H9 (cell line): ENCODE results near the gene PHACTR1. TPM values are rescaled to one million over a fixed set of nuclear protein-coding genes. Genes with fewer than 3 reads are reported as not detected.

ENCODE experiments used
- DNase-seq: peaks from one replicate; pipeline ENCODE4 v3.0.0-alpha.2; 2017
- H2AFZ ChIP-seq: one replicate; pipeline ENCODE4 v1.6.1; 2013; ENCODE audit warnings: mild to moderate bottlenecking, low read length, control low read depth, moderate library complexity
- H2AK5ac ChIP-seq: 2 replicates; pipeline ENCODE4 v1.6.1; 2013; ENCODE audit warnings: low read length, control low read depth, mixed read lengths; ENCODE audit not compliant: insufficient read length
- H2BK120ac ChIP-seq: one replicate; pipeline ENCODE4 v1.6.1; 2013; ENCODE audit warnings: low read depth, mild to moderate bottlenecking, low read length, control low read depth, inconsistent platforms; ENCODE audit not compliant: poor library complexity, severe bottlenecking
- H2BK12ac ChIP-seq: 2 replicates; pipeline ENCODE4 v1.6.1; 2013; ENCODE audit warnings: low read length, control low read depth, mixed read lengths, low read depth; ENCODE audit not compliant: insufficient read length
- H2BK15ac ChIP-seq: 2 replicates; pipeline ENCODE4 v1.6.1; 2013; ENCODE audit warnings: low read depth, low read length, control low read depth
- H2BK20ac ChIP-seq: one replicate; pipeline ENCODE4 v1.6.1; 2013; ENCODE audit warnings: low read depth, mild to moderate bottlenecking, low read length, control low read depth, inconsistent platforms; ENCODE audit not compliant: poor library complexity, severe bottlenecking
- H2BK5ac ChIP-seq: 2 replicates; pipeline ENCODE4 v1.6.1; 2013; ENCODE audit warnings: low read length, control low read depth, mixed read lengths; ENCODE audit not compliant: insufficient read length
- H3K14ac ChIP-seq: 2 replicates; pipeline ENCODE4 v1.6.1; 2013; ENCODE audit warnings: low read length, control low read depth; ENCODE audit not compliant: insufficient read depth
- H3K18ac ChIP-seq: 2 replicates; pipeline ENCODE4 v1.6.1; 2013; ENCODE audit warnings: low read depth, mild to moderate bottlenecking, mixed read lengths, low read length, control low read depth; ENCODE audit not compliant: insufficient read length
- H3K23ac ChIP-seq: 2 replicates; pipeline ENCODE4 v1.6.1; 2013; ENCODE audit warnings: low read length, control low read depth, mixed read lengths, low read depth; ENCODE audit not compliant: insufficient read length
- H3K23me2 ChIP-seq: 2 replicates; pipeline ENCODE4 v1.6.1; 2013; ENCODE audit warnings: low read depth, mild to moderate bottlenecking, mixed read lengths, low read length, control low read depth; ENCODE audit not compliant: insufficient read length, poor library complexity, severe bottlenecking
- H3K27ac ChIP-seq: 2 replicates; pipeline ENCODE4 v1.5.1; 2013; ENCODE audit warnings: low read length, control low read depth, mixed read lengths, low read depth; ENCODE audit not compliant: insufficient read length
- H3K27me3 ChIP-seq: 2 replicates; pipeline ENCODE4 v1.6.1; 2013; ENCODE audit warnings: low read length, control low read depth, inconsistent platforms; ENCODE audit not compliant: insufficient read depth
- H3K4ac ChIP-seq: 2 replicates; pipeline ENCODE4 v1.6.1; 2013; ENCODE audit warnings: low read depth, mild to moderate bottlenecking, control low read depth, inconsistent platforms, low read length, moderate library complexity
- H3K4me1 ChIP-seq: 2 replicates; pipeline ENCODE4 v1.6.1; 2013; ENCODE audit warnings: low read length, control low read depth, inconsistent platforms; ENCODE audit not compliant: insufficient read depth
- H3K4me2 ChIP-seq: 2 replicates; pipeline ENCODE4 v1.6.1; 2013; ENCODE audit warnings: low read length, control low read depth, mixed read lengths; ENCODE audit not compliant: insufficient read length, insufficient read depth
- H3K56ac ChIP-seq: 2 replicates; pipeline ENCODE4 v1.6.1; 2013; ENCODE audit warnings: low read depth, mild to moderate bottlenecking, mixed read lengths, low read length, control low read depth; ENCODE audit not compliant: insufficient read length
- H3K79me1 ChIP-seq: 2 replicates; pipeline ENCODE4 v1.6.1; 2013; ENCODE audit warnings: low read depth, mild to moderate bottlenecking, moderate library complexity, low read length, control low read depth, inconsistent platforms; ENCODE audit not compliant: insufficient read depth, poor library complexity, severe bottlenecking
- H3K79me2 ChIP-seq: 2 replicates; pipeline ENCODE4 v1.6.1; 2013; ENCODE audit warnings: low read length, control low read depth, inconsistent platforms; ENCODE audit not compliant: insufficient read depth
- H3K9ac ChIP-seq: 2 replicates; pipeline ENCODE4 v1.6.1; 2013; ENCODE audit warnings: low read length, control low read depth, mixed read lengths; ENCODE audit not compliant: insufficient read length; ENCODE audit errors: extremely low read depth
- H3K9me3 ChIP-seq: one replicate; pipeline ENCODE4 v1.6.1; 2013; ENCODE audit warnings: low read depth, low read length, inconsistent platforms; ENCODE audit not compliant: control insufficient read depth
- H3T11ph ChIP-seq: one replicate; pipeline ENCODE4 v1.6.1; 2013; ENCODE audit warnings: mild to moderate bottlenecking, low read length, control low read depth, inconsistent platforms
- H4K20me1 ChIP-seq: one replicate; pipeline ENCODE4 v1.6.1; 2013; ENCODE audit not compliant: control insufficient read depth, insufficient read length, insufficient read depth
- H4K5ac ChIP-seq: 2 replicates; pipeline ENCODE4 v1.6.1; 2013; ENCODE audit warnings: low read depth, mild to moderate bottlenecking, mixed read lengths, low read length, control low read depth; ENCODE audit not compliant: insufficient read length
- H4K8ac ChIP-seq: replicated peaks from 2 replicates; pipeline ENCODE4 v1.6.1; 2013; ENCODE audit warnings: low read length, control low read depth, mixed read lengths, low read depth; ENCODE audit not compliant: insufficient read length
- H4K91ac ChIP-seq: 2 replicates; pipeline ENCODE4 v1.6.1; 2013; ENCODE audit warnings: low read depth, mild to moderate bottlenecking, moderate library complexity, mixed read lengths, low read length, control low read depth; ENCODE audit not compliant: insufficient read length
- H3K27ac Mint-ChIP-seq, 3 experiments: 2 replicates in 2 of 3; 3 replicates in 1 of 3; pipeline ENCODE4 v1.8.0; 2020 to 2021; ENCODE audit warnings: mixed read lengths in 3 of 3, mild to moderate bottlenecking in 1 of 3, moderate library complexity in 1 of 3
- H3K27me3 Mint-ChIP-seq: 2 replicates; pipeline ENCODE4 v1.8.0; 2021; ENCODE audit warnings: low read depth, mild to moderate bottlenecking, moderate library complexity, mixed read lengths
- H3K36me3 Mint-ChIP-seq, 3 experiments: 2 replicates in 2 of 3; 3 replicates in 1 of 3; pipeline ENCODE4 v1.8.0; 2020 to 2021; ENCODE audit warnings: low read depth in 3 of 3, mixed read lengths in 3 of 3; ENCODE audit not compliant: insufficient read depth in 1 of 3
- H3K4me1 Mint-ChIP-seq, 2 experiments: 2 replicates each; pipeline ENCODE4 v1.8.0; 2020; ENCODE audit warnings: mixed read lengths in 2 of 2
- H3K4me3 Mint-ChIP-seq, 2 experiments: 2 replicates in 1 of 2; 3 replicates in 1 of 2; pipeline ENCODE4 v1.8.0; 2020 to 2021; ENCODE audit warnings: mild to moderate bottlenecking in 2 of 2, mixed read lengths in 2 of 2, moderate library complexity in 1 of 2
- H3K9me3 Mint-ChIP-seq, 2 experiments: 2 replicates in 1 of 2; 3 replicates in 1 of 2; pipeline ENCODE4 v1.8.0; 2020; ENCODE audit warnings: mild to moderate bottlenecking in 2 of 2, mixed read lengths in 2 of 2, moderate library complexity in 1 of 2
- WGBS: extraction: QIAGEN DNeasy Blood & Tissue Kit; methylation state at CpG from one replicate; pipeline ENCODE4 v1.1.7; 2013; ENCODE audit warnings: missing lambda C conversion rate, low lambda C conversion rate, mixed read lengths; ENCODE audit not compliant: insufficient read length; ENCODE audit errors: extremely low coverage; 5-methylcytosine and 5-hydroxymethylcytosine counted together
- total RNA-seq: library from RNA; stranded (reverse); gene quantifications from 2 replicates; pipeline ENCODE4 v1.2.1, GENCODE V29; 2021
- TF ChIP-seq, protein P1 (sequence below): fragments of 200-600 bp; sonication (generic); conservative IDR thresholded peaks from 3 replicates; pipeline ENCODE4 v1.8.0; 2021; ENCODE audit warnings: antibody characterized with exemption, mild to moderate bottlenecking

PHACTR1 gene
- total RNA-seq, 1 experiment from 2014 or later = 15.9 TPM

DNA sequence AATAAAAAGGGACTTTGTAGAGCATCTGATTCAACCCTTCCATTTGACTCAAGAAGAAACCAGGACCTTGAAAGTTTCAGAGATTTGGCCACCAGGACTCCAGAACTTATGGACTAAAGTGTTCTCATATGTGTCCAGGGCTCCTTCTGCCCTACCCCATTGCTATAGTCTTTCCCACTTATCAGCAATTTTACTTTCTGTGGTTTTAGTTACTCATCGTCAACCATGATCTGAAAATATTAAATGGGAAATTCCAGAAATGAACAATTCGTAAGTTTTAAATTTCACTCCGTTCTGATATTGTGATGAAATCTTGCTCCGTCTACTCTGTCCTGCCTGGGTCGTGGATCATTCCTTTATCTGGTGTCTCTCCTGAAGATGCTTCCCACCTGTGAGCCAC is 259.8 kb downstream of the PHACTR1 start:
- Histone ChIP-seq H3K18ac (no peak overlapping the region), H3K79me1 (no peaks in the 10 kb centered on the region), H2BK20ac (no peak overlapping the region), H3K23me2 (no peaks in the 10 kb centered on the region), H3K27me3 (no peaks in the 10 kb centered on the region), H2BK120ac (no peak overlapping the region), H3K4me2 (no peak overlapping the region), H2BK5ac (no peak overlapping the region), H3K79me2 (no peaks in the 10 kb centered on the region), H3K4ac (no peak overlapping the region), H4K8ac (no peak overlapping the region), H3K4me1 (no peaks in the 10 kb centered on the region), H3K9me3 (no peaks in the 10 kb centered on the region), H3K14ac (no peak overlapping the region), H4K20me1 (no peaks in the 10 kb centered on the region), H2BK15ac (no peak overlapping the region), H3T11ph (no peak overlapping the region), H2AK5ac (no peak overlapping the region), H2BK12ac (no peak overlapping the region), H3K27ac (no peak overlapping the region), H3K9ac (no peak overlapping the region), H2AFZ (no peak overlapping the region), H3K23ac (no peak overlapping the region), H4K5ac (no peak overlapping the region), H3K56ac (no peak overlapping the region), H4K91ac (no peak overlapping the region)
- Mint-ChIP-seq H3K27me3 (no peaks in the 10 kb centered on the region; the same call in 1 of the 2 replicates), H3K4me3 (no peak overlapping the region), H3K9me3 (no peaks in the 10 kb centered on the region), H3K27ac (no peak overlapping the region), H3K36me3 (peaks cover 0 to under 1% (median 0%) of the 10 kb centered on the region in 3 experiments; a peak in 1 of 7 replicates), H3K4me1 (no peaks in the 10 kb centered on the region; a peak in 1 of 4 replicates)
- DNase-seq = no peak
- TF ChIP-seq, protein P1, sequence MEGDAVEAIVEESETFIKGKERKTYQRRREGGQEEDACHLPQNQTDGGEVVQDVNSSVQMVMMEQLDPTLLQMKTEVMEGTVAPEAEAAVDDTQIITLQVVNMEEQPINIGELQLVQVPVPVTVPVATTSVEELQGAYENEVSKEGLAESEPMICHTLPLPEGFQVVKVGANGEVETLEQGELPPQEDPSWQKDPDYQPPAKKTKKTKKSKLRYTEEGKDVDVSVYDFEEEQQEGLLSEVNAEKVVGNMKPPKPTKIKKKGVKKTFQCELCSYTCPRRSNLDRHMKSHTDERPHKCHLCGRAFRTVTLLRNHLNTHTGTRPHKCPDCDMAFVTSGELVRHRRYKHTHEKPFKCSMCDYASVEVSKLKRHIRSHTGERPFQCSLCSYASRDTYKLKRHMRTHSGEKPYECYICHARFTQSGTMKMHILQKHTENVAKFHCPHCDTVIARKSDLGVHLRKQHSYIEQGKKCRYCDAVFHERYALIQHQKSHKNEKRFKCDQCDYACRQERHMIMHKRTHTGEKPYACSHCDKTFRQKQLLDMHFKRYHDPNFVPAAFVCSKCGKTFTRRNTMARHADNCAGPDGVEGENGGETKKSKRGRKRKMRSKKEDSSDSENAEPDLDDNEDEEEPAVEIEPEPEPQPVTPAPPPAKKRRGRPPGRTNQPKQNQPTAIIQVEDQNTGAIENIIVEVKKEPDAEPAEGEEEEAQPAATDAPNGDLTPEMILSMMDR = no peak
- WGBS = no CpG with 5 or more reads among the region's 5 CpGs
